Posterior vena cava (tissue), 2 donors: ENCODE measurements around the gene B3GNT9. TPM values are rescaled to one million over a fixed set of nuclear protein-coding genes. Genes with fewer than 3 reads are reported as not detected.
"Not testable (repeated sequence)": the region's sequence is repeated elsewhere in the genome, so short reads cannot be mapped to it uniquely, and the experiment has no call there.

Experiments used
- DNase-seq: peaks from one replicate; pipeline ENCODE4 v3.0.0-alpha.2; 2020; ENCODE audit warnings: low spot score
- intact Hi-C, 2 donors: fragments of 100-400 bp; cut with DNase I; formaldehyde crosslinking; loops; one replicate each; pipeline versions ENCODE4 v1.14.1 to v1.14.2; 2022 to 2023
- total RNA-seq, 2 donors: library from RNA; stranded (reverse); fragmentation: NEBNext Ultra II Directional; extraction: Animal tissue kit (Norgen Biotek cat#: 25700); gene quantifications; one replicate each; pipeline ENCODE4 v1.2.1, GENCODE V29; 2021
- donor health status: DM: yes; HTN: yes; CAD: no.
- donor health status: DM: yes; HTN: yes; CAD: no.

The B3GNT9 gene
- total RNA-seq, 2 donors from 2014 or later, result 13.0 to 22.0 TPM

- intact Hi-C loops, result loop anchor here in 1 of 2 donors (10.0 kb wide), 1 partner anchor 407 kb away; no protein-coding TSS in a partner anchor
- DNase-seq, result no peak
These were observed 9.4 kb downstream of the B3GNT9 start for GRCh38 chr16:67141391-67141790.

GRCh38 chr16:67137605-67138004, 13.2 kb downstream of the B3GNT9 start:
- intact Hi-C loops, result no loop called here
- DNase-seq, result no peak

GRCh38 chr16:67129422-67129821, 21.4 kb downstream of the B3GNT9 start:
- intact Hi-C loops, result no loop called here
- DNase-seq, result no peak

- no peak for DNase-seq
- intact Hi-C loops, result no loop called here
These were observed 21.9 kb downstream of the B3GNT9 start for GRCh38 chr16:67128887-67129286.

- intact Hi-C loops, result no loop called here
- no peak for DNase-seq
These were observed 22.4 kb downstream of the B3GNT9 start for GRCh38 chr16:67128417-67128816.

GRCh38 chr16:67122799-67123198, 28.0 kb downstream of the B3GNT9 start:
- DNase-seq, intact Hi-C loops: not testable (repeated sequence)

GRCh38 chr16:67120025-67120424, 30.8 kb downstream of the B3GNT9 start:
- intact Hi-C loops, result no loop called here

GRCh38 chr16:67117716-67118115, 33.1 kb downstream of the B3GNT9 start:
- intact Hi-C loops, result no loop called here
- DNase-seq, result no peak

More at GRCh38 chr16:67120025-67120424, 30.8 kb downstream of the B3GNT9 start:
- DNase-seq, result no peak

- intact Hi-C loops, result no loop called here
- no peak for DNase-seq
These were observed 34.1 kb downstream of the B3GNT9 start for GRCh38 chr16:67116388-67117311.

- no peak for DNase-seq
- intact Hi-C loops, result no loop called here
These were observed 35.2 kb downstream of the B3GNT9 start for GRCh38 chr16:67115639-67116038.

GRCh38 chr16:67114793-67115192, 36.0 kb downstream of the B3GNT9 start:
- intact Hi-C loops, result no loop called here
- no peak for DNase-seq

- intact Hi-C loops, result no loop called here
- no peak for DNase-seq
These were observed 38.0 kb downstream of the B3GNT9 start for GRCh38 chr16:67112591-67113399.

- intact Hi-C loops, result no loop called here
- DNase-seq, result no peak
These were observed 38.8 kb downstream of the B3GNT9 start for GRCh38 chr16:67111951-67112444.

- intact Hi-C loops, result no loop called here
- peak; percentile 98 for DNase-seq
These were observed 41.2 kb downstream of the B3GNT9 start, which contains the start of gene PHAF1 for GRCh38 chr16:67109407-67110135. TSS of gene PHAF1 (plus strand) at chr16:67109941. CDS start at chr16:67110176, 235 bp downstream.

- DNase-seq, result no peak
- intact Hi-C loops, result no loop called here
These were observed 41.8 kb downstream of the B3GNT9 start for GRCh38 chr16:67108931-67109406.

- no peak for DNase-seq
- intact Hi-C loops, result no loop called here
These were observed 42.3 kb downstream of the B3GNT9 start for GRCh38 chr16:67108489-67108888.

- no peak for DNase-seq
- intact Hi-C loops, result no loop called here
These were observed 44.9 kb downstream of the B3GNT9 start for GRCh38 chr16:67105881-67106280.

- intact Hi-C loops, result no loop called here
- no peak for DNase-seq
These were observed 45.6 kb downstream of the B3GNT9 start for GRCh38 chr16:67105246-67105645.

- no peak for DNase-seq
- intact Hi-C loops, result no loop called here
These were observed 46.0 kb downstream of the B3GNT9 start for GRCh38 chr16:67104845-67105244.
